Stimulated activated CD4-positive, alpha-beta T cell treated with anti-CD3 and anti-CD28 coated beads, Interleukin-4, amount 100 ng/mL, for 1 hour (primary cell): ENCODE data around the gene ABLIM3.

Experiments
- DNase-seq: peaks from one replicate; pipeline ENCODE4 v3.0.0-alpha.2; 2020

The ABLIM3 gene

GRCh38 chr5:149133795-149134777 lies 7.2 kb upstream of the ABLIM3 start:
- DNase-seq: no peak

GRCh38 chr5:149134778-149135500 lies 6.4 kb upstream of the ABLIM3 start:
- no peak for DNase-seq

GRCh38 chr5:149135536-149136201 lies 5.6 kb upstream of the ABLIM3 start:
- no peak for DNase-seq

GRCh38 chr5:149138182-149138923 lies 2.9 kb upstream of the ABLIM3 start:
- DNase-seq: no peak

- DNase-seq: no peak
Observed at GRCh38 chr5:149140197-149141002, 893 bp upstream of the ABLIM3 start.

- DNase-seq: no peak
Observed at GRCh38 chr5:149141957-149142851, 911 bp downstream of the ABLIM3 start.

GRCh38 chr5:149143470-149143869 lies 2.2 kb downstream of the ABLIM3 start:
- no peak for DNase-seq

GRCh38 chr5:149144637-149145036 lies 3.3 kb downstream of the ABLIM3 start:
- no peak for DNase-seq

- DNase-seq: no peak
Observed at GRCh38 chr5:149145138-149145537, 3.8 kb downstream of the ABLIM3 start.

- DNase-seq: no peak
Observed at GRCh38 chr5:149147676-149148075, 6.4 kb downstream of the ABLIM3 start.

- no peak for DNase-seq
Observed at GRCh38 chr5:149149942-149150341, 8.6 kb downstream of the ABLIM3 start.

- no peak for DNase-seq
Observed at GRCh38 chr5:149150457-149150856, 9.2 kb downstream of the ABLIM3 start.

- DNase-seq: no peak
Observed at GRCh38 chr5:149151717-149152116, 10.4 kb downstream of the ABLIM3 start.

- no peak for DNase-seq
Observed at GRCh38 chr5:149152317-149152746, 11.0 kb downstream of the ABLIM3 start.

GRCh38 chr5:149153193-149153750 lies 12.0 kb downstream of the ABLIM3 start:
- no peak for DNase-seq

- DNase-seq: no peak
Observed at GRCh38 chr5:149153751-149154610, 12.7 kb downstream of the ABLIM3 start.

- no peak for DNase-seq
Observed at GRCh38 chr5:149154650-149155049, 13.4 kb downstream of the ABLIM3 start.

- DNase-seq: no peak
Observed at GRCh38 chr5:149156435-149157083, 15.3 kb downstream of the ABLIM3 start.

GRCh38 chr5:149157330-149157729 lies 16.0 kb downstream of the ABLIM3 start:
- no peak for DNase-seq
